ENCODE measurements around the gene INAFM1.
"Not testable (repeated sequence)": the region's sequence is repeated elsewhere in the genome, so short reads cannot be mapped to it uniquely, and the experiment has no call there.

INAFM1 gene

DNA sequence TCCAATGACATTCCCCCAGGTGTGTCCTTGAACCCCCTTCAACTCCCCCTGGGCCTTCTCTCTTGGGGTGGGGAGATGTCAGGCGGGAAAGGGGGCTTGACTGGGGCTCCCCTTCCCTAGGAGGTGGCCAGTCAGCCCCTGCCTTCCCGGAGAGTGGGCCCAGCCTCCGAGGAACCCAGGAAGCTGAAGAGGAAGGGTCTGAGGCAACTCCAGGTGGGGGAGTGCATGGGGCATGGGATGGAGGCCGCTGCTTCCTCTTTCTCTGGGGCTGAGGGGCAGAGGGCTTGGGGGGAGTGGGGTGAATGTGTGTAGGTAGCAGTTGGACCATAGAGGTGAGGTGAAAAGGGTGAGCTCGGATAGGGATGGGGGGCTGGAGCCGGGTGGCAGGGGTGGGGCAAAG is 2.7 kb upstream of the INAFM1 start:
- no peak for DNase-seq

DNA sequence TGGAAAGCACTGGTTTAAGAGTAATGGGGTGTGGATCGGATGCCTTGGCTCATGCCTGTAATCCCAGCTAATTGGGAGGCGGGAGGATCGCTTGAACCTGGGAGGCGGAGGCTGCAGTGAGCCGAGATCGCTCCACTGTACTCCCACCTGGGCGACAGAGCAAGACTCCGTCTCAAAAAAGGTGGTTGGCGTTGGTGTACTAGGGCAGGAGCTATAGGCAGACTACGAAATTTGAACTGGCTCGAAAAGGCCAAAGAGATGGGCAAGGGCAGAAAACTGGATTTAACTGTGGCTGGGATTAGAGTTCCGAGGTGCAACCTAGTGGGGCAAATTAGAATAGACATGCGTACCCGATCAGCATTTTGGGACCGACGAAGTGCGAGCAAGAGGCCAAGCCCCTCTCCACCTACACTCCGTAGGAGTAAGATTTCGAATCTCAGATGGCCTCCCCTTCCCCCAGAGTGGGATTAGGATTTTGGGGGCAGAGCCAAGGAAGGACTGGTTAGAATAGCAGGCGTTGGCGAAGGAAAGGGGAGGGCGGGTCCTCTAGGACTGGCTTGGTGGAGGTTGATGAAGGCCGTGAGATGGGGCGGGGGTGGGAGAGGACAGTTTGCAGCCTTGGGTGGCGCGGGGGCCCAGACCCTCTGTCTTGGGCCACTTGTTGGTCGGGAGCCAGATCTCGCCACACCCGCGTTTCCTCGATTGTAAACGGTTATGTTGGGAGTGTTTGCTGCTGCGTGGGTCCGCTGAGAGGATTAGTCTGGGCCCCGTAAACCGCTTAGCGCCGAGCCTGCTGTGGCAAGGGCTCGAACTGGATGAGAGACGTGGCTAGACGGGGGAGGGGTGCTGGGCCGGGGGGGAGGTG is 2.0 kb upstream of the INAFM1 start:
- DNase-seq = no peak

DNA sequence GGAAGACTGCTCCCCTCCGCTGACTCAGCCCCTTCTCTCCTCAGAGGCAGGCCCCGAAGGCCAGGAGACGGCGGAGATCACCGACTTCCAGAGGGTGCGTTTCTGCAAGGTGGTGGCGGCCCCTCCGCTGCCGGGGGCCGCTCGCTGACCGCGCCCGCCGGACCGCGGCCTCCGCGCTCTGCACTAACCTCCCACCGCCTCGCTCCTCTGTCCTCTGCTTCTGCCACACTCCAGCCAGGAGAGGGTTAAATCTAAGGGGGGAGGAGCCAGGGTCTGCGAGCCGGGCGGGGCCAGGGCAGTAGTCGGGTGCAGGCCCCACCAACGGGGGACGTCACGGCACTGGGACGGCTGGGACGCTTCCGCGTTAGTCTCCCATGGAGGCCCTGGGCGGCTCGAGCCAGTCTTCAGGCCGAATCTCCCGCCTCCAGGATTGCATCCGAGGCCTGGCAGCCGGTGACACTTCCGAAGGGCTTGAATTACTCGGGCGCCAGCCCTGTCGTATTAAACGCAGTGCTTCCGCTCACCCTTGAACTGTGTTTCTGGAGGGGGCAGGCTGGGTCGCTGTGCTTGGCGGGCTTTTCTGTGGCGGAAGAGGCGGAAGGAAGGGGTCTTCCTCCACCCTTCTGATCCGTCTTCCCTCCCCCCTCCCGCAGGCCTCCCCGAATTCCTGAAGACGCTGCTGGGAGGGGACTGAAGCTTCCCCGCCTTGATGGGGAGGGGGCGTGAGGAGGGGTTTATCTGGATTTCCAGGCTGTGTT is 1.2 kb upstream of the INAFM1 start:
- peak; percentile 88 for DNase-seq

DNA sequence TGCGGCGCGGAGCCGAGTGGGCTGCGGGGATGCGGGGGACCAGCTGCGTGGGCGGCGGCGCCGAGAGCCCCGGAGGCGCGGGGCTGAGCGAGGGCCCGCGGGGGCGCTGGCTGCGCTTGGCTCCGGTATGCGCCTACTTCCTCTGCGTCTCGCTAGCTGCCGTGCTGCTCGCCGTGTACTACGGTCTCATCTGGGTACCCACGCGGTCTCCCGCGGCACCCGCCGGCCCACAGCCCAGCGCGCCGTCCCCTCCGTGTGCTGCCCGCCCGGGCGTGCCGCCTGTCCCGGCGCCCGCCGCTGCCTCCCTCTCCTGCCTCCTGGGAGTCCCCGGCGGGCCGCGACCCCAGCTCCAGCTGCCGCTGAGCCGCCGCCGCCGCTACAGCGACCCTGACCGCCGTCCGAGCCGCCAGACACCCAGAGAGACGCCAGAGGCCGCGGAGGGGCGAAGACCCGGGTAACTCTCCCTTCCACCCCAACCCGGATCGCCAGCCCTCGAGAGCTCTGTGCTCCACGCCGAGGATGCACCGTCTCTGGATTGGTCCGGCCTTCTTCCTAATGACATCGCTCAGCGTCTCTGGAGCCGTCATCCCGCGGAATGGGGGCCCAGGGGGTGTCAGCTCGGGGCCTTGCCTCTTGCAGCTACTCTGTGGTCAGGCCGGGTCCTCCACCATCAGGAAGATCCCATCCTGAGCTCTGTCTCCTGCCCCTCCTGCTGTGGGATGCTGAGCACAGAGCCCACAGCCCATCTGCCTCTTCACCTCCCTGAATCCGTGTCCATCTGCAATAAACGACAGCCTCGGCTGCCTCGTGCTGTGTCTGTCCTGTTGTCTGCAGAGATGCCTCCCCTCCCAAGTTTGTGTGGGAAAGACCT is 441 bp downstream of the INAFM1 start:
- DNase-seq = no peak

DNA sequence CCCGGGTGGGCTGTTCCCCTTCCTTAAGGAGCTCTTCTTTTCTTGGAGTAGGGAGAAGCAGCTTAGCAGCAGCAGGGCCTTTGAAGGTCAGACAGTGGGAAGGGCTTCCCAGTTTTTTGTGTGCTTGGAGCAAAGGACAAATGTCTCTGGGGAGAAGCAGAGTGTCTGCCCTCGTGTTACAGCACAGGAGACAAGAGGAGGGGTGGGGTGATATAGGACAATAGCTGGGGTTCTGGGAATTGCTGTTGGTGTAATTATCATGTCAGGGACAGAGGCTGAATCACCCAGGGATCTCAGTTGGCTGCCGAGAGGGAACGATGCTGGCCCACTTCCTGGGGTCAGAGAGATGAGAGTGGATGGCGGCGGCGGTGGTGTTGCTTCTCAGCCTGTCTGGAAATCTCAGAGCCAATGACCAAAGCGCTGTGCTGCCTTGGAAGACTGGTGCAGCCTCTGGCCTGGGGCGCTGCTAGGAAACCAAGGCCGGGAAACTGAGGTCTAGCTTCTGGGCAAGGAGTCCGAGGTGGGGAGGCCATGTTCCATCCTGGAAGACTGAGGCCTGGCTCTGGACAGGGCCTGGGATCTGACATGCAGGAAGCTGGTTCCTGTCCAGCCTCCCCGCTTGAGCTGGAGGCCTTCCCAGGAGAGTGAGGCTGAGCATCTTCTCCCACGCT is 1.2 kb downstream of the INAFM1 start:
- DNase-seq = no peak

DNA sequence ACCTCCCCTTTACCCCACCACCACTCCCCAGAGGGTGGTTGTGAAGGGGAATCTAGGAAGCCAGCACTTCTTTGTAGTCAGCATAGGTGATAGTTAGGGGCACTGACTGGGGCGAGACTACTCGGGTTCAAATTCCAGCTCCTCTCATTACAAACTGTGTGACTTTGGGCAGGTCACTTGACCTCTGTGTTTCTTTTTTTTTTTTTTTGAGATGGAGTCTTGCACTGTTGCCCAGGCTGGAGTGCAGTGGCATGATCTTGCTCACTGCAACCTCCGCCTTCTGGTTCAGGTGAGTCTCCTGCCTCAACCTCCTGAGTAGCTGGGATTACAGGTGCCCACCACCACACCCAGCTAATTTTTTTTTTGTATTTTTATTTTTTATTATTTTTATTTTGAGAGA is 1.8 kb downstream of the INAFM1 start:
- DNase-seq = not testable (repeated sequence)

DNA sequence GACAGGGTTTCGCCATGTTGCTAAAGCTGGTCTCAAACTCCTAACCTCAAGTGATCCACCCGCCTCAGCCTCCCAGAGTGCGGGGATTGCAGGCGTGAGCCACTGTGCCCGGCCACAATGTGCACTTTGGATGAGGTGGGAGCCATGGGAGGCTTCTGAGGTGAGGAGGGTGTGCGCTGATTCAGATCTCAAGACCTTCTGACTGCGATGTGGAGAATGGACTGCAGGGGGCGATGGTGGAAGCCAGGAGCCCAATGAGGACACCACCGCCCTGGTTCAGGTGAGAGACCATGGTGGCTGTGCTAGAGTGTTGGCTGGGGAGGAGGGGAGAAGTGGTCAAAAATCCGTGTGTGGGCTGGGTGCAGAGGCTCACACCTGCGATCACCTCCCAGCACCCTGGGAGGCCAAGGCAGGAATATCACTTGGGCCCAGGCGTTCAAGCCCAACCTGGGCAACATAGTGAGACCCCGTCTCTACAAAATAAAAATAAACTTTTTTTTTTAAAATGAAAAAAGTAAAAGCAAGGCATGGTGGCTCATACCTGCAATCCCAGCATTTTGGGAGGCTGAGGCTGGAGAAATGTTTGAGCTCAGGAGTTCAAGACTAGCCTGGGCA is 5.6 kb downstream of the INAFM1 start:
- no peak for DNase-seq

DNA sequence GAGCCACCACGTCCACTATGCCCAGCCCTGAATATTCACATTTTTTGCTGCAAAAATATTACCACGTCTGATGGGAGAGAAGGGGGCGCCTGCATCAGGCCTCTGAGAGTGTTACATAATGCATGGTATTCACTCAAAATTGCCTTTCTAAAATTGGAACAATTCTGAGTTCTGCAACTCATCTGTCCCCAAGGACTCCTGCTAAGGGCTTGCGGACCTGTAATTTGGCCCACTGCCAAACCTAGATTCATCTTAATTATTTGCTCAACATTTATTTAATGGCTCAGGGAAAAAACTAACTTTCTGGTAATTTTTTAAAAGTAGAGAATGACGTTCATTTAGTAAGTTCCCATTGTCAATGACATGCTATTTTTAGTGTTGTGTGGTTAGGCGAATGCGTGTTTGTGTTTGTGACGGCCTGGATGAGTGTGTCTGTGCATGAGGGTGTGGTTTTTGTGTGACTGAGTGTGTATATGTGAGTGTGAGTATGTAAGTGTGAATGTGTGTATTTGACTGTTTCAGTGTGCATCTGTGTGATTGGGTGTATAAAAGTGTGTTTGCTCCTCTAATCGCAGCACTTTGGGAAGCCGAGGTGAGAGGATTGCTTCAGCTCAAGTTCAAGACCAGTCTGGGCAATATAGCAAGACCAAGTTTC is 8.8 kb downstream of the INAFM1 start:
- no peak for DNase-seq

DNA sequence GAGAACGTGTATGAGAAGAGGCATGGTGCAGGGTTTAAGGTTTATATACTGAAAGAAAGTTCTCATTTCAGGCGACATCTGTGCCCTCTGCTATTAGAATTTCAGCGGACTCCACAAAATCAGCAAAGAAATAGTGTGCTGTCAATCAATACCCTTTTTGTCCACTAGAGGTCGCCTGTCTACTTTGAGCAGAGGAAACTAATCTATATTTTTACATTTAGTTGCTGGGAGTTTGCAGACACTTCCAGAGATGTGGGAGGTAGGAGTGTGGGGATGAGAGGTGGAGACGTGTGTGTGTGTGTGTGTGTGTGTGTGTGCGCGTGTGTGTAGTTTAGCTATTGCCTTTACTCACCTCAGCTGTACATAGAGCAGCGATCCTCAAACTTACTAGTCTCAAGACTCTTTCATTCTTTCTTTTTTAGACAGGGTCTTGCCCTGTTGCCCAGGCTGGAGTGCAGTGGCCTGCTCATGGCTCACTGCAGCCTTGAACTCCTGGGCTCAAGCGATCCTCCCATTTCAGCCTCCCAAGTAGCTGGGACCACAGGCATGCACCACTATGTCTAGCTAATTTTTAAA is 9.7 kb downstream of the INAFM1 start:
- DNase-seq = peak; percentile 19

DNA sequence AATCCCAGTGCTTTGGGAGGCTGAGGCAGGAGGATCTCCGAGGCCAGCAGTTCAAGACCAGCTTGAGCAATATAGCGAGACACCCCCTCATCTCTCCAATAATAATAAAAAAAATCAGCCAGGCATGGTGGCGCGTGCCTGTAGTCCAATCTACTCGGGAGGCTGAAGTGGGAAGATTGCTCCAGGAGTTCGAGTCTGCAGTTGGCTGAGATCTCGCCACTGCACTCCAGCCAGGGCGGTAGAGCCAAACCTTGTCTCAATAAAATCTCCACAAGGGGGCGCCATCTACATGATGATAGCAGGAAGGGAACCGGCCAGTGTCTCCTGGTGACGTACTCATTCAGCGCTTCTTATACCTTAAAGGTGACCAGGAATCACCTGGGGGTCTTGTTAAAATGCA is 21.4 kb downstream of the INAFM1 start:
- peak; percentile 74 for DNase-seq

DNA sequence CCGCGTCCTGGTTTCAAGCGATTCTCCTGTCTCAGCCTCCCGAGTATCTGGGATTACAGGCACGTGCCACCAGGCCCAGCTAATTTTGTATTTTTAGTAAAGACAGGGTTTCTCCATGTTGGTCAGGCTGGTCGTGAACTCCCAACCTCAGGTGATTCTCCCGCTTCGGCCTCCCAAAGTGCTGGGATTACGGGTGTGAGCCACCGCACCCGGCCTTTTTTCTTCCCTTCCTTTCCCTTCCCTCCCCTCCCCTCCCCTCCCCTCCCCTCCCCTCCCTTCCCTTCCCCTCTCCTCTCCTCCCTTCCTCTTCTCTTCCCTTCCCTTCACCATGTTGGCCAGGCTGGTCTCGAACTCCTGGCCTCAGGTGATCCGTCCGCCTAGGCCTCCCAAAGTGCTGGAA is 26.2 kb downstream of the INAFM1 start:
- DNase-seq = not testable (repeated sequence)

DNA sequence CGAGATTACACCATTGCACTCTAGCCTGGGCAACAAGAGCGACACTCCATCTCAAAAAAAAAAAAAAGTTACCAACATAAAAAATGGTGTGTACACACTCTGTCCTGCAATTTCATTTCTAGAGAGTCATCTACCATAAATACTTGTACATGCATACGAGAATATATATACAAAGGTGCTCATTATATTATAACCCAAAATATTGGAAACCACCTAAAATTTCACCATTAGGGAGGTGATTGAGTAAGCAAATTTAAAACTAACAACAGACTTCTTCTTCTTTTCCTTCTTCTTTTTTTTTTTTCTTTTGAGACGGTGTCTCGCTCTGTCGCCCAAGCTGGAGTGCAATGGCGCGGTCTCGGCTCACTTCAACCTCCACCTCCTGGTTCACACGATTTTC is 27.6 kb downstream of the INAFM1 start:
- DNase-seq = no peak

DNA sequence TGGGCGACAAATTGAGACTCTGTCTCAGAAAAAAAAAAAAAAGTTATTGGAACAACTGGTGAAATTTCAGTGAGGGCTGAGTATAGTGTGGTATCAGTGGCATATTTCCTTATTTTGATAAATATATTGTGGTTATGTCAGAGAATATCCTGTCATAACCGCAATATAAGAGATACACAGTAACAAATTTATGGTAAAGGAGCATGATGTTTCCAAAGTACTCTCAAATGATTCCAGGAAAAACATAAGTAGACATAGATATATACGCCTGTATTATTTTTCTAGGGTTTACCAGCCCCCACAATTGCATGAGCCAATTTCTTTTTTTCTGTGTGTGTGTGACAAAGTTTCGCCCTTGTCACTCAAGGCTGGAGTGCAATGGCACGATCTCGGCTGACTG is 29.3 kb downstream of the INAFM1 start:
- no peak for DNase-seq

DNA sequence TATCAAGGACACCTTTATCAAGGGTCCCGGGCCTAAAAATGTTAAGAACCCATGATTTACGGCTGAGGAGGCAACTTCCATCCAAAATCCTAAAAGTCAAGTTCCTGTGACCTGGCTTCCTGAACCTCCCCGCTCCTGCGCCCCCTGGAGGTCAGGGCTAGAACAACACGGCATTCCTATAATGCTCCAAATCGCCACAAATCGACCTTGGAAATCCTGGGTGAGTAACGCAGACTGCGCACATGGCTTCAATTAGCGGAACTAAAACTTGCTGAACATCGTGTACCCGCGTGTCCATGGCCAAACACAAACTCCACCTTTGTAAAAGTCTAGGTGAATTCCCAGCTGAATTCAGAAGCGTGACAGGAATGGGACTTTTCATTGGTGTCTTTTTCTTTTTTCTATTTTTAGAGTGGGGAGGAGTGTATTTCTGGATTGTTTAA is 30.6 kb downstream of the INAFM1 start:
- no peak for DNase-seq

DNA sequence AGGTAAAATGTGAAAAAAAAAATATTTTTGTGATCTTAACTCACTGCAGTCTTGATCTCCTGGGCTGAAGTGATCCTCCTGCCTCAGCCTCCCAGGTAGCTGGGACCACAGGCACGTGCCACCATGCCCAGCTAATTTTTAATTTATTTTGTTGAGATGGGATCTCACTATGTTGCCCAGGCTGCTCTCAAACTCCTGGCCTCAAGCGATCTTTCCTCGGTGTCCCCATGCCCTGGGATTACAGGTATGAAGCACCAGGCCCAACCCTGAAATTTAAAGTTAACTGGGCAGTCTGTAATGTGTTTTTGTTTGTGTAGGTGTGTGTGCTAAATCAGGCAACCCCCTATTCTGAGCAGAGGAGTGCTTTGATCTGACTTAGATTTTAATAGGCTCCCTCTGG is 31.6 kb downstream of the INAFM1 start:
- no peak for DNase-seq

DNA sequence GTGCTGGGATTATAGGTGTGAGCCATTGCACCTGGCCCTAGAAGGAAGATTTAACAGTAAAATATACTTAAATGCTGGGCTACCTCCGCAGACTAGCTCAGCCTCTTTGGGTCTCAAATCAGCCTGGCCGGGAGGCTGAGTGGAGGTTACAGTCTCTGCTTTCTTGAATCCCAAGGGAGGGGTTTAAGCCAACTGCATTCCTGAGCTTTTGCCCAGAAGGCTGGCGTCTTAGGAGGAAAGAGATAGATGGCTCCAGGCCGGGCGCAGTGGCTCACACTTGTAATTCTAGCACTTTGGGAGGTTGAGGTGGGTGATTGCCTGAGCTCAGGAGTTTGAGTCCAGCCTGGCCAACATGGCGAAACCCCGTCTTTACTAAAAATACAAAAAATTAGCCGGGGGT is 34.4 kb downstream of the INAFM1 start:
- no peak for DNase-seq

DNA sequence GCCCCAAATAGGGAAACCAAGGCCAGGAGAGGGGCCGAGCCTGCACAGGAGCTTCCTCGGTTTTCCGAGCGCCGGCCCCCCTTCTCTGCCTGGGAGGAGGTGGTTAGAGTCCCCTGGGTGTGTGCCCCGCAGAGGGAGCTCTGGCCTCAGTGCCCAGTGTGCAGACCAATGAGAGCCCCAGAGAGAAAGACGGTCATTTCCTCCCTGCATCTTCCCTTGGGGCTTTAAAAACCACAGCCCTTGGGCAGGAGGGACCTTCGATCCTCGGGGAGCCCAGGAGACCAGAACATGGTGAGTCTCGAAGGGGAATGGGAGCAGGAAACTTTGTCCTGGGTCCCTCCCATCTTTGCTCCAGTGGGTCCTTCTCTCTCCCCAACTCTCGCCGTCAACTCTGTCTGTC is 34.9 kb downstream of the INAFM1 start, which contains the start of gene C5AR1:
TSS of gene C5AR1 (plus strand) at position 254 of the 400 bp plus-strand sequence. CDS start at position 289, 35 bp downstream.
- no peak for DNase-seq

DNA sequence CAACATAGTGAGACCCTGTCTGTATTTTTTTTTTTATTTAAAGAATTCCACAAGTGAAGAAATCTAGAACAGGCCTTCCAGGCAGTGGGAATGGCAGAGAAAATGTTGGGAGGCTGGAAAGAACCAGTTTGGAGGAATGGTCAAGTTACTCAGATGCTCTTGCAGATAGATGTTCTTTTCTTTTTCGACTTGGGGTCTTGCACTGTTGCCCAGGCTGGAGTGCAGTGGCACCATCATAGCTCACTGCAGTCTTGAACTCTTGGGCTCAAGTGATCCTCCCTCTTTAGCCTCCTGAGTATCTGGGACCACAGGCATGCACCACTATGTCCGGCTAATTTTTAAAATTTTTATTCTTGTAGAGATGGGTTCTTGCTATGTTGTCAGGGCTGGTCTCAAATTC is 35.6 kb downstream of the INAFM1 start:
- no peak for DNase-seq

DNA sequence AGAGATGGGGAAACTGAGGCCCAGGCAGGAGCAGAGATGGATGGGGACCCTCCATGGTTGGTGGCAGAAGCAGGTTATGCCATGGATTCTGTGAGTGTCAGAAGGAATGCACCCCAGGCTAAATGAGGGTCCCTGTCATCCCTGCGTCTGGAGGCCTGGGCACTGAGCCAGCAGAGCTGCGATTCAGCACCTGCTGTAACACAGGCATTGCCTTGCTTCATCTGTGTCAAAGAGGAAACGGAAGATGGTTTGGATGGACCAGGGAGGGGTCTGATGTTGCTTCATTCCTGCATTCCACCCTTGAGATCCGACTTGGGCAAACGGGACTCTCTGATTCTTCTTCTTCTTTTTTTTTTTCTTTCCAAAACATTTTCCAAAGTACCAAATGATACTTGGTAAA is 36.1 kb downstream of the INAFM1 start:
- DNase-seq = peak; percentile 29

DNA sequence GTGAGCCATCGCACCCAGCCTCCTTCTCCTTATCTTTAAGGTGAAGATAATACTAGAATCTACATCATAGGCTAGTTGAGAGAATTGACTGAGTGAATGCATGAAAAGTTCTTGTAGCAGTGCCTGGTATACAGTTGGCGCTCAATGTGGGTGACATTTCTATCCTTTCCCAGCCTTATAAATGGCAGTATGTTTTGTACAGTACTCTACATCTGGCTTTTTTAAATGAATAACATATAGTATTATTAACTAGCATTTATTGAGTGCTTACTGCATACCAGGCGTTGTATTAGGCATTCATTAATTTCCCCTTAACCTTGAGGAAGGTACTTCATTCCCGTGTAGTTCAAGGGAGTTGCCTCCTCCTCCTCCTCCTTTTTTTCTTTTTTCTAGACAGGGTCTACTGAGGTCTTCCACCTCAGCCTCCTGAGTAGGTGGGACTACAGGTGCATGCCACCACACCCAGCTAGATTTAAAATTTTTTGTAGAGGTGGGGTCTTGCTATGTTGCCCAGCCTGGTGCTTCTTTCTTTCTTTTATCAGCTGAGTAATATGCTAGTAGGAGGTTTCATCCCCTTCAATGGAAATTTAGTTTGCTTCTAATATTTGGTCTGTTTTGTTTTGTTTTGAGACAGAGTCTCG is 37.8 kb downstream of the INAFM1 start:
- no peak for DNase-seq

Measured in DMS79 (cell line).